H1 (cell line): ENCODE data around the gene KLHL40.

ENCODE experiments used
- ATF3 ChIP-seq: IDR thresholded peaks from 2 replicates; pipeline ENCODE4 v1.6.1; 2011; ENCODE audit warnings: low read depth, mild to moderate bottlenecking, low read length; ENCODE audit not compliant: insufficient read depth
- CEBPB ChIP-seq: IDR thresholded peaks from 2 replicates; pipeline ENCODE4 v1.6.1; 2012; ENCODE audit warnings: low read depth, low read length
- CHD2 ChIP-seq: IDR thresholded peaks from 2 replicates; pipeline ENCODE4 v1.6.1; 2012; ENCODE audit warnings: low read length, improper control_type of control experiment
- CTCF ChIP-seq, 3 experiments: IDR thresholded peaks; 1 replicate in 2 of 3; 2 replicates in 1 of 3; pipeline versions ENCODE4 v1.5.1 to v1.6.1; 2011; ENCODE audit warnings: low read length in 3 of 3, mild to moderate bottlenecking in 3 of 3, inconsistent platforms in 2 of 3, low read depth in 1 of 3, moderate library complexity in 1 of 3; ENCODE audit not compliant: insufficient read depth in 1 of 3; ENCODE audit errors: control extremely low read depth in 1 of 3
- EGR1 ChIP-seq: IDR thresholded peaks from 2 replicates; pipeline ENCODE4 v1.6.1; 2011; ENCODE audit warnings: low read depth, low read length, borderline replicate concordance
- EZH2 ChIP-seq: fragments of 200-600 bp; sonication (generic); IDR thresholded peaks from 2 replicates; pipeline ENCODE4 v1.7.1; 2012; ENCODE audit warnings: low read depth, mild to moderate bottlenecking, moderate library complexity, low read length, inconsistent platforms; ENCODE audit not compliant: severe bottlenecking
- MAX ChIP-seq: IDR thresholded peaks from 2 replicates; pipeline ENCODE4 v1.6.1; 2012; ENCODE audit warnings: inconsistent platforms
- NRF1 ChIP-seq: IDR thresholded peaks from 2 replicates; pipeline ENCODE4 v1.6.1; 2011; ENCODE audit warnings: mild to moderate bottlenecking, low read depth, low read length, improper control_type of control experiment
- POLR2A ChIP-seq, 2 experiments: IDR thresholded peaks; 1 replicate in 1 of 2; 2 replicates in 1 of 2; pipeline ENCODE4 v1.6.1; 2011; ENCODE audit warnings: low read depth in 2 of 2, low read length in 2 of 2, mild to moderate bottlenecking in 2 of 2; ENCODE audit errors: control extremely low read depth in 1 of 2
- RBBP5 ChIP-seq: IDR thresholded peaks from 2 replicates; pipeline ENCODE4 v1.7.1; 2012; ENCODE audit warnings: low read depth, mild to moderate bottlenecking, inconsistent platforms, low read length, moderate library complexity, borderline replicate concordance
- RXRA ChIP-seq: IDR thresholded peaks from 2 replicates; pipeline ENCODE4 v1.6.1; 2011; ENCODE audit warnings: low read depth, mild to moderate bottlenecking, low read length, moderate library complexity; ENCODE audit not compliant: insufficient read depth
- SIN3A ChIP-seq, 2 experiments: IDR thresholded peaks in 1 of 2; conservative IDR thresholded peaks in 1 of 2; 2 replicates each; pipeline ENCODE4 v1.6.1; 2011 to 2012; ENCODE audit warnings: low read length in 2 of 2, improper control_type of control experiment in 1 of 2, low read depth in 1 of 2, mild to moderate bottlenecking in 1 of 2
- SRF ChIP-seq: IDR thresholded peaks from 2 replicates; pipeline ENCODE4 v1.6.1; 2011; ENCODE audit warnings: mild to moderate bottlenecking, low read depth, low read length, moderate library complexity

- TF ChIP-seq RXRA (no peak), CEBPB (no peak), CTCF (IDR thresholded peaks at IDR 0.05; ENCODE audit: control extremely low read depth in 1 of 3, insufficient read depth in 1 of 3, low read depth in 1 of 3, low read length in 3 of 3) (no peak), RBBP5 (no peak), MAX (no peak), EZH2 (no peak), NRF1 (no peak), POLR2A (IDR thresholded peaks at IDR 0.05; ENCODE audit: control extremely low read depth in 1 of 2, low read depth in 2 of 2, low read length in 2 of 2) (no peak; a peak in 1 of 3 replicates), ATF3 (no peak), SIN3A (conservative IDR thresholded peaks at IDR 0.05 in 1 of 2, IDR thresholded peaks at IDR 0.05 in 1 of 2; ENCODE audit: low read depth in 1 of 2, low read length in 2 of 2) (no peak), EGR1 (no peak), CHD2 (no peak), SRF (no peak)
Measured at GRCh38 chr3:42649783-42650182, 35.6 kb upstream of the KLHL40 start.
